HCT116 (cell line): ENCODE results near the gene ATP12A. TPM values are rescaled to one million over a fixed set of nuclear protein-coding genes. Genes with fewer than 3 reads are reported as not detected.

Experiments
- ATAC-seq: fragments of 200-7000 bp; cut with Tn5 transposase; 2 replicates; pipeline ENCODE4 v1.9.1; 2020; ENCODE audit warnings: mild to moderate bottlenecking, moderate library complexity
- BruUV-seq: library from RNA; stranded (reverse); fragments of 400-500 nt; replicated peaks from 2 replicates; lab custom pipeline; 2021; lab: Mats Ljungman, UMichigan
- CTCF ChIA-PET: fragments of 300-600 bp; sonication (Branson Sonifier 250); formaldehyde crosslinking; loops from one replicate; lab custom pipeline; 2021; ENCODE audit warnings: antibody characterized with exemption; lab: Charles Lee
- POLR2A ChIA-PET: fragments of 300-600, 350-600 bp; sonication (Branson Sonifier 250); formaldehyde crosslinking; loops from one replicate; lab custom pipeline; 2021; ENCODE audit warnings: antibody characterized with exemption; lab: Charles Lee
- RAD21 ChIA-PET, 2 experiments: fragments of 300-600 bp; sonication (Branson Sonifier 250); formaldehyde crosslinking; loops; one replicate each; lab custom pipeline; 2023; ENCODE audit warnings: low total read pairs in 2 of 2; ENCODE audit not compliant: uncharacterized antibody in 2 of 2, unreplicated experiment in 2 of 2, low non-redundant PET in 1 of 2; lab: Charles Lee
- DNase-seq: peaks from one replicate; pipeline ENCODE4 v3.0.0-alpha.2; 2010; ENCODE audit warnings: low read depth, low spot score
- H2AFZ ChIP-seq: fragments of 200-600 bp; shearing (Covaris generic), sonication (generic); 2 replicates; pipeline ENCODE4 v1.6.1; 2017; ENCODE audit warnings: low read depth, mixed run types, mixed read lengths, antibody characterized with exemption, low read length; ENCODE audit not compliant: poor library complexity, severe bottlenecking
- H3K27ac ChIP-seq: 2 replicates; pipeline ENCODE4 v1.5.1; 2012; ENCODE audit warnings: low read depth, low read length
- H3K27me3 ChIP-seq: fragments of 200-600 bp; sonication (generic); 2 replicates; pipeline ENCODE4 v1.6.1; 2016; ENCODE audit warnings: mixed run types, low read length, mixed read lengths; ENCODE audit not compliant: insufficient read depth
- H3K36me3 ChIP-seq, 2 experiments: fragments of 200-500 bp in 1 of 2; fragments of 200-600 bp in 1 of 2; sonication (Bioruptor generic) in 1 of 2; sonication (generic) in 1 of 2; 2 replicates each; pipeline versions ENCODE4 v1.5.1 to v1.6.1; 2014 to 2016; ENCODE audit warnings: low read length in 2 of 2, inconsistent platforms in 1 of 2, mixed read lengths in 1 of 2, mixed run types in 1 of 2; ENCODE audit not compliant: insufficient read depth in 2 of 2, control insufficient read depth in 1 of 2
- H3K4me1 ChIP-seq, 2 experiments: fragments of 200-600 bp in 1 of 2; sonication (generic) in 1 of 2; 2 replicates each; pipeline versions ENCODE4 v1.5.1 to v1.6.1; 2012 to 2017; ENCODE audit warnings: low read length in 2 of 2, inconsistent platforms in 1 of 2, mild to moderate bottlenecking in 1 of 2, mixed read lengths in 1 of 2, mixed run types in 1 of 2, moderate library complexity in 1 of 2; ENCODE audit not compliant: insufficient read depth in 2 of 2, control insufficient read depth in 1 of 2
- H3K4me2 ChIP-seq: fragments of 200-600 bp; sonication (generic); 2 replicates; pipeline ENCODE4 v1.6.1; 2017; ENCODE audit warnings: mixed run types, low read length, mixed read lengths
- H3K4me3 ChIP-seq, 2 experiments: fragments of 200-600 bp in 1 of 2; sonication (generic) in 1 of 2; replicated peaks in 1 of 2; 2 replicates each; pipeline ENCODE4 v1.5.1; 2011 to 2016; ENCODE audit warnings: low read length in 2 of 2, control low read depth in 1 of 2, low read depth in 1 of 2, mild to moderate bottlenecking in 1 of 2, mixed read lengths in 1 of 2, mixed run types in 1 of 2
- H3K79me2 ChIP-seq: fragments of 200-600 bp; sonication (generic); 2 replicates; pipeline ENCODE4 v1.6.1; 2017; ENCODE audit warnings: mild to moderate bottlenecking, mixed run types, low read length, moderate library complexity, mixed read lengths; ENCODE audit not compliant: insufficient read depth
- H3K9ac ChIP-seq: fragments of 200-600 bp; sonication (generic); 2 replicates; pipeline ENCODE4 v1.6.1; 2016; ENCODE audit warnings: low read length, mixed read lengths
- H3K9me2 ChIP-seq: fragments of 200-600 bp; sonication (generic), shearing (Covaris generic); 2 replicates; pipeline ENCODE4 v1.6.1; 2017; ENCODE audit warnings: mixed run types, mild to moderate bottlenecking, moderate library complexity; ENCODE audit not compliant: insufficient read depth
- H3K9me3 ChIP-seq, 2 experiments: fragments of 200-500 bp in 1 of 2; fragments of 200-600 bp in 1 of 2; sonication (Bioruptor generic) in 1 of 2; sonication (generic) in 1 of 2; 2 replicates each; pipeline ENCODE4 v1.6.1; 2014 to 2017; ENCODE audit warnings: low read length in 2 of 2, mixed read lengths in 2 of 2, inconsistent platforms in 1 of 2, low read depth in 1 of 2, mild to moderate bottlenecking in 1 of 2, mixed run types in 1 of 2, moderate library complexity in 1 of 2; ENCODE audit not compliant: control insufficient read depth in 1 of 2, insufficient read depth in 1 of 2
- H4K20me1 ChIP-seq: fragments of 200-600 bp; sonication (generic), shearing (Covaris generic); 2 replicates; pipeline ENCODE4 v1.6.1; 2017; ENCODE audit warnings: mixed run types, mild to moderate bottlenecking, moderate library complexity; ENCODE audit not compliant: insufficient read depth
- RAD21 ChIP-seq: IDR thresholded peaks from 2 replicates; pipeline ENCODE4 v1.6.1; 2012; ENCODE audit warnings: low read depth, mild to moderate bottlenecking
- intact Hi-C: fragments of 100-400 bp; cut with micrococcal nuclease; formaldehyde crosslinking; loops from 2 replicates; pipeline ENCODE4 v1.10.0; 2022
- total RNA-seq: library from RNA; stranded (reverse); gene quantifications from one replicate; pipeline ENCODE4 v1.2.1, GENCODE V29; 2021; ENCODE audit not compliant: unreplicated experiment
- TF ChIP-seq, protein P1 (sequence below), 3 experiments: fragments of 200-600 bp in 1 of 3; sonication (generic) in 1 of 3; IDR thresholded peaks in 2 of 3; conservative IDR thresholded peaks in 1 of 3; 2 replicates each; pipeline ENCODE4 v1.5.1; 2012 to 2017; ENCODE audit warnings: low read depth in 2 of 3, low read length in 2 of 3, antibody characterized with exemption in 1 of 3, borderline replicate concordance in 1 of 3, control low read depth in 1 of 3, mild to moderate bottlenecking in 1 of 3, mixed read lengths in 1 of 3, mixed run types in 1 of 3, moderate library complexity in 1 of 3; ENCODE audit not compliant: insufficient read depth in 1 of 3

The ATP12A gene
- total RNA-seq, 1 experiment from 2014 or later: 0.30 TPM

DNA sequence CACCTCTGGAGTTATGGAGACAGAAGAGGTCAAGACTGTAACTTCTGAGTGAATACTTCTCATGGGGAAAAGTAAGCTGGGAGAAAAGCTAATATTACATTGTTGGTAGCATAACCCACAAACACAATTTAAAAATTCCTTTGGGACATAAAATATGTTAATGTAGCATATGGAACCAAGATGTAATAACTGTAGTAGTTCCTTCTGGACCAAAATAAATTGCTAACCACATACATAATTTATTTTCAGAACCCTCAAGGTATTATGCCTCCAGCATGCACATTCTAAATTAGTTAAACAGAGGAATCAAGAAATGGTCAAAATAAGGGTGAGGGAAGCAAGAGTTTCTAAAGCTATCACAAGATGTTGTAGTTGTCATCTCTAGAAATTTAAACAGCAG, 79.0 kb downstream of the ATP12A start:
- intact Hi-C loops: no loop called here
- POLR2A ChIA-PET: no interaction called here
- Histone ChIP-seq H2AFZ (no peak overlapping the region), H3K9ac (no peak overlapping the region), H3K4me3 (no peak overlapping the region), H4K20me1 (no peaks in the 10 kb centered on the region), H3K79me2 (no peaks in the 10 kb centered on the region), H3K9me2 (no peaks in the 10 kb centered on the region), H3K36me3 (no peaks in the 10 kb centered on the region), H3K27ac (no peak overlapping the region), H3K4me1 (no peaks in the 10 kb centered on the region), H3K9me3 (no peaks in the 10 kb centered on the region), H3K27me3 (no peaks in the 10 kb centered on the region), H3K4me2 (no peak overlapping the region)
- ATAC-seq (no peak), DNase-seq (no peak)
- RAD21 ChIA-PET: no interaction called here
- TF ChIP-seq RAD21: no peak
- TF ChIP-seq, protein P1, sequence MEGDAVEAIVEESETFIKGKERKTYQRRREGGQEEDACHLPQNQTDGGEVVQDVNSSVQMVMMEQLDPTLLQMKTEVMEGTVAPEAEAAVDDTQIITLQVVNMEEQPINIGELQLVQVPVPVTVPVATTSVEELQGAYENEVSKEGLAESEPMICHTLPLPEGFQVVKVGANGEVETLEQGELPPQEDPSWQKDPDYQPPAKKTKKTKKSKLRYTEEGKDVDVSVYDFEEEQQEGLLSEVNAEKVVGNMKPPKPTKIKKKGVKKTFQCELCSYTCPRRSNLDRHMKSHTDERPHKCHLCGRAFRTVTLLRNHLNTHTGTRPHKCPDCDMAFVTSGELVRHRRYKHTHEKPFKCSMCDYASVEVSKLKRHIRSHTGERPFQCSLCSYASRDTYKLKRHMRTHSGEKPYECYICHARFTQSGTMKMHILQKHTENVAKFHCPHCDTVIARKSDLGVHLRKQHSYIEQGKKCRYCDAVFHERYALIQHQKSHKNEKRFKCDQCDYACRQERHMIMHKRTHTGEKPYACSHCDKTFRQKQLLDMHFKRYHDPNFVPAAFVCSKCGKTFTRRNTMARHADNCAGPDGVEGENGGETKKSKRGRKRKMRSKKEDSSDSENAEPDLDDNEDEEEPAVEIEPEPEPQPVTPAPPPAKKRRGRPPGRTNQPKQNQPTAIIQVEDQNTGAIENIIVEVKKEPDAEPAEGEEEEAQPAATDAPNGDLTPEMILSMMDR (IDR thresholded peaks at IDR 0.05 in 2 of 3, conservative IDR thresholded peaks at IDR 0.05 in 1 of 3; ENCODE audit: borderline replicate concordance in 1 of 3, insufficient read depth in 1 of 3, low read depth in 2 of 3, low read length in 2 of 3): no peak
- CTCF ChIA-PET: no interaction called here
- no TSS peak for BruUV-seq

Other genes with a start within 250 kb of the ATP12A start
- 76.0 TPM for gene PARP4, start 167.6 kb upstream of the ATP12A start, total RNA-seq
- gene RNF17, start 83.8 kb downstream of the ATP12A start, total RNA-seq: not detected